Kidney tubule cell (primary cell): Measurements from ENCODE around the gene KCNJ12.
"Not testable (repeated sequence)": the region's sequence is repeated elsewhere in the genome, so short reads cannot be mapped to it uniquely, and the experiment has no call there.

ENCODE experiments used
- DNase-seq: peaks from one replicate; pipeline ENCODE4 v3.0.0-alpha.2; 2018; ENCODE audit warnings: low spot score

Gene KCNJ12

DNA sequence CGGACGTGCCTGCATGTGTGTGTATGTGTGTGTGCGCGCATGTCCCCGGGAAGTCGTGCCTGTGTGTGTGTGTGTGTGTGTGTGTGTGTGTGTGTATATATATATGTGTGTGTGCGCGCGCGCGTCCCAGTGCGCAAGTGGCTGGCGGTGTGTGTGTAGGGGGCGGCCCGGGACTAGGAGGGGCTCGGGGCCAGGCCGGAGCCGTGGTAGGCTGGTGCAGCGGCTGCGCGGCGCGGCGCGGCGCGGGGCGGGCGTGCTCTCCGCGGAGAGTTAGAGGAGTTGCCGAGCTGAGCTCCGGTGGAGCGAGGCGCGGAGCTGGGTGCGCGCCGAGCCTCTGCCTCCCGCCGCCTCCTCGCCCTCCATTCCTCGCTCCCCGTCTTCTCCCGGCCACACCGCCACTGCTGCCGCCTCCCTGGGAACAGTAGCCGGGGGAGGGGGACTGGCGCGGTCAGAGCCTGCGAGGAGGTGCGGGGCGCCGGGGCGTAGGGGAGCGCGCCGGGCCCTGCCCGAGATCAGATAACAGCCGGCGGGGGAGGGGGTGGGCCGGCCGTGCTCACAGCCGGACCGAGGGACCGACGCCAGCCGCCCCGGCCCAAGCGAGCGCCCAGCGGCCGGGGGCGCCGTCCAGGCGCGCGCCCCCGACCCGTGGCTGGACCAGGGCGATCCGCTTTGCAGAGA, at the start of gene KCNJ12:
KCNJ12 (plus strand) TSS at position 277 of the 678 bp plus-strand sequence. CDS start 38,986 bp downstream, outside the sequence.
- peak; percentile 39 for DNase-seq

DNA sequence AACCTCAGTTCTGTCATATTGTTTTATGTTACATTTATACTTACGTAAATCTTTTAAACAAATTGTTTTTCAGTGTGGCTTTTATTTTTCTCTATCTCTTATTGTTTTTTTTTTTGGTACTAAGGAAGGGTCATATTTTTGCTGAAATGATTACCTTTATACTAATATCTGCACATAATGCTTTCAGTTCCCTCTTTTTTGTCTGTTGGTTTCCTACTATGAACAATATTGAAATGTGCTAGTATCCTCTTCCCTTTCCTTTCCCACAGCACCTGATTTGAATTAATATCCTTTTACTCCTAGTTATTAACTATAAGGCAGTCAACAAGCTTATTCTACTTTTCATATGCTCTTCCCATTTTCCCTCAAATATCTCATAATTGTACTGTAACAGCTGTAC, 48.2 kb upstream of the KCNJ12 start:
- not testable (repeated sequence) for DNase-seq

DNA sequence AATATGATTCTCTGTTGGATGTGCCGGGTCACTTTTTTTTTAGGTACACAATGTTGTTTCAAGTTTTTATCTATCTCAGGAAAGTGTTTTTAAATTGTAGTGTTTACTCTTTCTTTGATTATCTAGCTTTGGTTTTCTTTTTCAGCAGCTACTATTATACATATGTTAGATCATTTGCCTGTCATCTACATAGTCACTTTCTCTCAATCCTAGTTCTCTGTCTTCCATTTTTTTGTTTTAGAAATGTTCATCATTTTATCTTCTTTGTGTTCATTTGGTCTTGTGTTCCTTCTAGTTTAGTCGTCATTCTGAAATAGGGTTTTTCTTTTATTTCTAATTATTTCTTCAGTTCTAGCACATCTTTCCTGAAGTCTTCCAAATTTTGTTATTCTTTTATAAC, 47.4 kb upstream of the KCNJ12 start:
- not testable (repeated sequence) for DNase-seq

DNA sequence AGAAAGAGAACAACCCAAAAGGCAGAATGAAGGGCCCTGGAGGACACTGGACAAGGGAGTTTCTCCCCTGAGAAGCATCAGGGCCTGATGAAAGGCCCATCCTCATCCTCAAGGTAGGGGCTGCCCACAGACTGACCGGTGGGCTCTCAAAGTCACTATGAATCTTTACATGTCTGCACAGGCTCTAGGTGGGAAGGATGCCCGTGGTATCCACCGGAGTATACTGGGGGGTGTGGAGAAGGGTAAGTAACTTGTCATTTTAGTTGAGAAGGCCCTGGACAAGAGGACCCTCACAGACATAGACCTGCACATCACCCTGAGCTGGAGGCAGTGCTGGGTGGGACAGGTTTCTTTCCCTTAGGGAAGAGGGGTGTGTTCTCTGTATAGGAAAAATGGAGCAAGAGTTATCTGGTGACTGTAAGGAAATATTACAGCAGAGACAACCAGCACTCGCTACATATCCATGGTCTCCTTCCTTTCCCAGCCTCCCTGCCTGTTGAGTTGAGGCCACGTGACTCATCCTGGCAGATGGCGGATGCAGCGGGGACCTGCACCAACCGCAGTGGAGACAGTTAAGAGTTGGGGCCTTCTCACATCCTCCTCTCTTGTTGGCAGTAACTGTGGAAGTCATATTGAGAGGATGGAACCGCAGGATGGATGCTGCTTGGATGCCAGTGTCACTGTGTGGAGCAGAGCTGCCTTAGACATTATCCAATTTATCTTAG, 45.6 kb upstream of the KCNJ12 start:
- DNase-seq: no peak

DNA sequence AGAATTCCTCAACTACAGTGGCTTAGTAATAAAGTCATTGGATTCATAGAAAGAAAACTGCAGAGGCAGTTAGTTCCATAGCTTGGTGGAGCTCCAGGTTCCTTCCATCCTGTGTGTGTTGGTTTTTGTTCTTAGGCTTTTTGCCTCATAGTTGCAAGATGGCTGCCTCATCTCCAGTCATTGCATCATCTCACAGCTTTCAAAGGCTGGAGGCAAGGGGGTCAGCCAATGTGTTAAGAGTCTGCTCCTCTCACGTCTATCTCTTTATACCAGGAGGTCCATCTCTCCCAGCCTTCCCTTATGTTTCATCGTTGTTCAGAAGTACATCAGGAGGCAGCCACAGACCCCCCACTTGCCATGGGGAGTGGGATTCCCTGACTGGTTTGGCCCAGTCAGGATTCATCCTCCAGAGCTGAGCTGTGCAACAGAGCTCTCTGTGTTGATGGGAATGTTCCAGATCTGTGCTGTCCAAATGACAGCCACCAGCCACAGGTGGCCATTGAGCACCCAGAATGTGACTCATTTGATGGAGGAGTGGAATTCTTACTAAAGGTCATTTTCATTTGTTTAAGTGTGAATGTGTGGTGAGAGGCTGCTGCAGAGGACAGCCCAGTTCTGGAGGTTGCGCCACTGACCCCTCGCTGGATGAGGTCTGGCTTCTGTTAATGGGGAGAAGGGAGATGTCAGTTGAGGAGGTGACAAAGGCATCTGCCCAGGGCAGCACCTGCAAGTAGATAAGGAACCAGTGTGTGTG, 39.4 kb upstream of the KCNJ12 start:
- DNase-seq: peak; percentile 18

DNA sequence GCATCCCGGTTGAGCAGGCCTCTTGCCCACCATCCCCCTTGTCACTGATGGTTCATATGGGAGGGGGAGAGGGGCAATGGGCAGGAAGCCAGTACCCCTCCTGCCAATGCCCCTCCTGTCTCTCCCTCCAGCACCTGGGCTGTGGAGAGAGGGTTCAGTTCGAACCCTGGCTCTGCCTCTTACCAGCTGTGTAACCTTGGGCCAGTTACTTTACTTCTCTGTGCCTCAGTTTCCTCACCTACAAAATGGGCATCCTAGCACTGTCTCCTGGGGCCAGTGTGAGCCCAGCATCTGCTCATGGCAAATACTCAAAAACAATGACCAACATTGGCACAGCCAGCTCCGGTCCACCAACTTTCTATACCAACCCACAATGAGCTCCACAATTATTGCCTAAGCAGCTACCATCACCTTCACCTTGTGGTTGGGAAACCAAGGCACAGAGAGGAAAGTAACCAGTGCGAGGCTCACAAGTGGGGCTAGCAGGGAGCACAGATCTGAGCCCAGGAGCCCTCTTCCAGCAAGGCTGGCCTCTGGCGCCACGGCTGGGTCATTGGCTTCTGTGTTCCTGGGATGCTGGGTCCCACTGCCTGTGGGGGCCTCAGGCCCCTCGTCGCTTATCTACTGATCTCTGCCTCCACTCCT, 38.1 kb upstream of the KCNJ12 start:
- DNase-seq: not testable (repeated sequence)

DNA sequence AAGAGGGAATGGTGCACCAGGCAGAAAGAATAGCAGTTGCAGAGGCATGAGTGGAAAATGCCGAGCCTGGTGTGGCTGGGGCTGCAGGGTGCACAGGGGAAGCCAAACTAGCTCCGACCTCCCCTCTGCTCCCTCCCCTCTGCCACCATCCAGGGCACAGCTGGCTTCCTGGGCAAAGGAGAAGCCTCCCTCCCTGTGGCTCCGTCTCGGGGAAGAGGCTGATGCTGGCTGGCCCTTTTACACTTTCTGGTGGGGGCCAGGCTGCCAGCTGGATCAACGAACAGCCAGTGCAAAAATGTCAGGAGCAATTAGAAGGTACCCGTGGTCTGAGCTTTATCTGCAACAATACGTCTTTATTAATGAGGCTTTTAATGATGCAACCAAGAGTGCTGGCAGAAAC, 37.1 kb upstream of the KCNJ12 start:
- DNase-seq: no peak

DNA sequence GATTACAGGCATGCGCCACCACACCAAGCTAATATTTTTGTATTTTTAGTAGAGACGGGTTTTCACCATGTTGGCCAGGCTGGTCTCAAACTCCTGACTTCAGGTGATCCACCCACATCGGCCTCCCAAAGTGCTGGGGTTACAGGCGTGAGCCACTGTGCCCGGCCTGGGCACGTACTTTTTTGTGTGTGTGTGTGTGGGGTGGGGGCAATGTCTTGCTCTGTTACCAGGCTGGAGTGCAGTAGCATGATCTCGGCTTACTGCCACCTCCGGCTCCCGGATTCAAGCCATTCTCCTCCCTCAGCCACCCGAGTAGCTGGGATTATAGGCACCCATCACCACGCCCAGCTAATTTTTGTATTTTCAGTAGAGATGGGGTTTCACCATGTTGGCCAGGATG, 36.6 kb upstream of the KCNJ12 start:
- DNase-seq: not testable (repeated sequence)

DNA sequence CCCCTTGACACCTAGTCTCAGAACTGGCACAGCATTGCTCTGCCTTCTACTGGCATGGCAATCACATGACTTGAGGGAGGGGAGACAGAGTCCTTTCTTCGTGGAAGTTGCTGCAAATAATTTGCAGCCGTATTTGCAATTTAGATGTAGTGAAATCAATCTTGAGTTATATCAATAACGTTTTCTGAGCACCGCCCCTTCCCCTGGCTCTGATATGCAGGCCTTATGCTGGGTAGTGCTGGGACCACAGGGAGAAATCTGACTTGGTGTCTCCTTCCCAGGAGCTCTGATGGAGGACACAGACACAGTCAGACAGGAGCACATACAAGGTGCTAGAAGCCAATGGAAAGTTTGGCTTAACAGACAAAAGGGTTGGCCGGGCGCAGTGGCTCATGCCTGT, 35.8 kb upstream of the KCNJ12 start:
- not testable (repeated sequence) for DNase-seq

DNA sequence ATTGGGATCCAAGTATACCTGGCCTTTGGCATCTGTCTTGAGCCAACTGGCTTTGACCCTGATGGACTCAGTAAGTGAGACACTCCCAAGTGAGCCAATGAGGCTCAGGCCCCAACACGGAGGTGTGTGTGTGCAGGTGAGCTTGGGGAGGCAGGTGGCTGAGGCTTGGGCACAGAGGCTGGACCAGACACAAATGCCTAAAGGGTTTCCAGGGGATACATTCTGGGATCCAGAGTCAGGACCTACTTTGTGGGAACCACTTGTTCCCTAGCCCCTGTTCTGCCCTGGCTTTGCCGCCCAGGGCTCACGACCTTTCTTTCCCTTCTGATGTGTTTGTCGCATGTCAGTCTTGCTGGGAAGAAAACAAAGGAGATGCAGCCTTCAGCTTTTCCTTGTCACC, 34.9 kb upstream of the KCNJ12 start:
- not testable (repeated sequence) for DNase-seq

DNA sequence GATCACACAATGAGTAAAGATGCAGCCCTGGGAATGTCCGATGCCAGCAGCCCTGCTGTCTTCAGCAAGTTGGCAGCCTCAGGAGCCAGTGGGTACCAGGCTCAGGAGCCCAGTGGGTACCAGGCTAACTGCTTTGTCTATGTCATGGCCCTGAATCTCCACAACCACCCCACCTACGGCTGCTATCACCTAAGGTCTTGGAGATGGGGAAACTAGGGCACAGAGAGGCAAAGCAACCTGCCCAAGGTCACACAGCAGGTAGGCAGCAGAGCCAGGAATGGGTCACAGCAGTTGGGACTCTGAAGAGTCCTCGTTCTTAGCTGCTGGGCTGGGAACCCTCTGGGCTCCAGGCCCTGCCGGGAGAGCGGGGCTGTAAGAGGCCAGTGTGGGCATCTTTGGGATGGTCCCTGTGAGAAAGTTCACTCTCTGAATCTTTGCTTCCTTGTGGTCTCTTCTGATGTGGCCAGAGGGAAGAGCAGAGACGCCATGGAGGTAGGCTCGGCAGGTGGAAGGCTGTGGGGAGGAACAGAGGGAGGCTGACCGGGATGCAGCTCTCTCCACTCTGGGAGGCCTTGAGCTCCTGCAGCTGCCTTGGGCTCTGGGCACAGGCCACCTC, 34.1 kb upstream of the KCNJ12 start:
- not testable (repeated sequence) for DNase-seq

DNA sequence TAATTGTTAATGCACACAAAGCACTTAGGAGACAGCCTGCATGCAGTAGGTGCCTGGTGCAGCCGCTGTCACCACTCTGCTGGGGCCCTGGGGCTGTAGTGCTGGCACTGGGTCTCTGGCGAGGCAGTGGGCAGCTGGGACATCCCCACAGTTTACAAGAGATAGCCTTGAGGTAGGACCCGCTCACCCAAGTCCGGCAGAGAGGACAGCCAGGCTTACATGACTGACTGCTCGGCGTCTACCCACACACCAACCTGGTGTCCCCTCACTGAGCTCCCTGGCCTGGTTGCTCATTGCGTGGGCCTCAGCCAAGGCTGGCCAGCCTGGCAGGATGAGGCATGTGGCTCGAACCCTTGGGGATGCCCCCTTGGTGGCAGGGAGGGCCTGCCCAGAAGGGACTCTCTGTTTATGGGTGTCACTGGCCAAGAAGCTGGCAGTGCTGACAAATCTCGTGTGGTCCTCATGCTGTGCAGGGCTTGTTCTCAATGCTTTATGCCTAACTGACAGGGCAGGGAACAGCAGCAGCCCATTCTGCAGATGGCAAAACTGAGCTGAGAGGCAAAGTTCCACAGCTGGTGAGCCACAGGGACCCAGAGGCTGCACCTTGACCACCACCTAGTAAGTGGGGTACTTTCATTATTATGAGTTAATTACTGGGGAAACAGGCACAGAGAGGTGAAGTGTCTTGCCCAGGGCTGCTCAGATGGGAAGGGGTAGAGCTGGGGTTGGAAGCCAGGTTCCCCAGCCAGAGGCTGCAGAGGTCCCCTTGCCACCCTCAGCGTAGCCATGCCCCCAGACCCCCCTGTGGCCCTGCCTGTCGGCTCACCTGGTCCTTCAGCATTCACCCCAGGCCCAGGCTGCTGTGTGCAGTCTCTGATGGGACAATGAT, 32.9 kb upstream of the KCNJ12 start:
- not testable (repeated sequence) for DNase-seq

DNA sequence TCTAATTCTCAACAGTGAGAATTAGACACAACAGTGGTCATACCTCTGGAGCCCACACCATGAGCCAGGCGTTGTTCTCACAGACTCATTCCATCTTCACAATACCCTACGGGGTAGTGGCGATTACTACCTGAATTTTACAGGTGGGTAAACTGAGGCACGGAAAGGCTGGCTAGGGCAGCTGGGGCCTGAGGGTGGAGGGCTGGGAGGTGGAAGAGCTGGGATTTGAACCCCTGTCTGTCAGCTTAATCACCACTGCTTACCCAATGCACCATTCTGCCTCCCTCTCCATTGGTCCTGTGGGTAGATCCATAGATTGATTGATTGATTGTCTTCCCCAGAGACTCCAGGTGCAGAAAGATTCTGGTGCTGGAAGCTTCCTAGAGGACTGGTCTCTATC, 31.4 kb upstream of the KCNJ12 start:
- not testable (repeated sequence) for DNase-seq

DNA sequence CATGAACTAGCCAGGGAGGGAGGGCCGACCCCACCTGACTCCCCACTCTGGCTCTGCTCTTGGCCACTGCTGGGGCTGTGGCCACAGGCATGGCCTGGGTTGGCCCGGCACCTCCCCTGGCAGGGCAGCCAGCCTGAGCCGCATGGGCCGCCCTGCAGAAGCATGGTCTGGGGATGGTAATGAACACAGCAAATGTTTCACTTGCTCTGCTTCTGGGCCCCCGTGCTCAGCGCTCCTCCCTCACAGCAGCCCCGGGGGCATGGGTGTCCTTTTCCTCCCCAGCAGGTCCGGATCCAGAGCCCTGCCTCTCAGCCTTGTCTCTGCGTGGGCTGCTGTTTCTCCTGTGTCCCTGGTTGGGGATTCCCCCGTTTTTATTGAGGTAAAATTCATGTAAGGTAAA, 30.9 kb upstream of the KCNJ12 start:
- DNase-seq: no peak

DNA sequence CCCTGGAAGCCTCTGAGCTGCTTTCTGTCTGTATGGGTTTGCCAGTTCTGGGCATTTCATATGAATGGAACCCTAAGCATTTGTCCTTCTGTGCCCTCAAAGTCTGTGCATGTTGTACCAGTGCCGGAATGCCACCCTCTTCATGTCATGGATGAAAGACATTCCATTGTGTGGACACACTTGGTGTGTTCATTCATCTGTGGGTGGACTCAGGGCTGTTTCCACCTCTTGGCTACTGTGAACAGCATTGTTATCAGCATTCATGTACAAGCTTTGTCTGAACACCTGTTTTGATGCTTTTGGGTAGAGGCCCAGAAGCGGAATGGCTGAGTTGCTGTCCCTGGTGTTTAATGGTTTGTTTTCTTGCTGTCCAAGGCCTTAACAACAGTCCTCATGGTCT, 30.1 kb upstream of the KCNJ12 start:
- DNase-seq: not testable (repeated sequence)

DNA sequence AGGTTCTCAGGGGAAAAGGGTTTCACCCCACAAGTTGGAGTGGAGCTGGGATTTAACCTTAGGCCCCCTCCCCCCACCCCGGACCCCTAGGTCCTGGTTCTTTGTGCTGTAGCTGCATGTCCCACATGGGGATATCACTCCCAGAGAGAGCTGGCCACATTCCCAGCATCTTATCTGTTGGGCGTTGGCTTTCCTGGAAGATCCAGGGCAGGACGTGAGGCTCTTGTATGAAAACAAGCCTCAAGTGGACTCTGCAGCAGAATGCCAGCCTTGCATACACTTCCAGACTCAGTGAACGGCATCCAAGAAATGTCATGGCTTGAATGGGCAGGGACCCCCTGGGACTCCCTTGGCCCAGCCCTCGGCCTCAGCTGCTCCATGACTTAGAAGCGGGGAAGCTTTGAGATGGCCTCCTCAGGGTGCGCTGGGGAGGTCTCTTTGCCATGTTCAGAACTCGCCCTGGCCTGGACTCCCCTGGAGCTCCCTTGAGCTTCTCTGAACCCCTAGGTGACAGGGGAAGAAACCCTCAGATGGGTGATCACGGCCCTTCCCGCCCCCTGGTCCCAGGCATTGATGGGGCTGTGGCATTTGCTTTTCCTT, 29.4 kb upstream of the KCNJ12 start:
- not testable (repeated sequence) for DNase-seq

DNA sequence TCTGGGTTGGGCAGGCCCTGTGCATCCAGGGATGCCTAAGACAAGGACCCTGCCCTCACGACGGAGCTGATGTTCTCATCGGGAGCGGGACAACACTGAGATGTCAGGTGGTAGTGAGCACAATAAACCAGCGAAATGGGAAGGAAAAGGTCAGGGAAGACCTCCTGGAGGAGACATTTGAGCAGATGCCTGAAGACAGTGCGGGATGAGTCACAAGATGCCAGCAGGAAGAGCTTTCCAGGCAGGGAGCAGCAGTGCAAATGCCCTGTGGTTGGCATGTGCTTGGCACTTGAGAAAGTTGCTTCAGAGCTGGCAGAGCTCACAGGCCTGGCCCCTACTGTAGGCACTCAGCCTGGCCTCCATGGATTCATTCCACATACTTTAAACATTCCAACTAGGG, 28.5 kb upstream of the KCNJ12 start:
- DNase-seq: not testable (repeated sequence)

DNA sequence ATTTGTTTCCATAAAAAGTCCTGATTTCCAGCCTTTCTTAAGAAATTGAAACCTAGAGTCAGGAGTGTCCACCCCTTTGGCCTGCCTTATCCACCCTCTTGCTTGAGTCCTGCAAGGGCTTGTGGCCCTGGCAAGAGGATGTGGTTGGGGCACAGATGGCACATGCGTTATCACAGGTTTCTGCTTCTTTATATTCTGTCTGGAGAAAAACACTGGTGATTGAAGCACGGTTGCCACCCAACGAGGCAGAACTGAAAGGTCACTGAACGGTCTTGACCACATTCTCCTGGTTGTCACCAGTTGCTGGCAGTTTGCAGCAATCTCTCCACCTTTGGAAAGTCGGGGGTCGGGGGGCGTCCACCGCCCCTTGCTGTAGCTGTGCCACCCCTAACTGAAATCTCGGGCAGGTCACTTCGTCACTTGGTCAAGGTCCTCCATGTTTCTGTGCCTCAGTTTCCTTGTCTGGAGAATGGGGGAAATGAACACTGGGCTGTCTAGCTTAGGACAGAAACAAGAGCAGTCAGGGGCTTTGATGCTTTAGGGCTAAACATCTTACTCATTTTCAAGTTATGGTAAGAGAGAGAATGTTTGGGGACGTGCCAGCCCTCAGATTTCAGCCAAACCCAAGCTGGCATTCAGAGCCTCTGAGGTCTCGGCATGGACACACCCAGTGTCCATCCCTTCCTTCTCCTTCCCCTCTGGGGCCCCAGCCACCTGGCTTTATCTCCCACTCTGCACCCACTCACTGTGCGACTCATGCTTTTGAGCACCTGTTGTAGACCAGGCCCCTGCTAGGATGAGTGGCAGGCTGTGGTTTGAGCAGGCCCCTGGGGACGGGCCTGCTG, 27.9 kb upstream of the KCNJ12 start:
- DNase-seq: not testable (repeated sequence)

DNA sequence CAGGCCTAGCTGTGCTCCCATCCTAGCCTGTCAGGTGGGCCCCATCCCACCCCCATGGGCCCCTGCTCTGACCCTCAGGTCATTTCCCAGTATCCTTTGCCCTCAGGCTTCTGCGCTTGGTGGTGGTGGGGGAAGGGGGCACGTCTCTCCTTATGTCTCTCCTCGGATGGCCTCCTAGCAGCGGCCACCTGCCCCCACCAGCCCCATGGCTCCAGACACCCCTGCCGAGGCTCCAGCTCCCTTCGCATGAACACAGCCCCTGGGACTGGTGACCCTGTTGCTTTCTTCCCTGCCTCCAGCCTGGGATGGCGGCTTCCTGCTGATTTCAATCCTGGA, 27.3 kb upstream of the KCNJ12 start:
- DNase-seq: not testable (repeated sequence)
